NCI-H82 (cell line): ENCODE measurements around the gene ADD2.

Experiments
- DNase-seq: peaks from one replicate; lab custom pipeline; 2025; lab: John Stamatoyannopoulos, UW

The ADD2 gene

GRCh38 chr2:70785137-70785911 lies 17.3 kb upstream of the ADD2 start:
- DNase-seq, result peak; percentile 85

- no peak for DNase-seq
Observed at GRCh38 chr2:70784320-70784719, 16.3 kb upstream of the ADD2 start.

- no peak for DNase-seq
Observed at GRCh38 chr2:70779911-70780545, 12.0 kb upstream of the ADD2 start.

GRCh38 chr2:70779491-70779890 lies 11.5 kb upstream of the ADD2 start:
- no peak for DNase-seq

GRCh38 chr2:70778676-70779075 lies 10.7 kb upstream of the ADD2 start:
- DNase-seq, result no peak

- no peak for DNase-seq
Observed at GRCh38 chr2:70777450-70777849, 9.4 kb upstream of the ADD2 start.

- DNase-seq, result no peak
Observed at GRCh38 chr2:70776266-70776665, 8.3 kb upstream of the ADD2 start.

GRCh38 chr2:70775141-70775540 lies 7.1 kb upstream of the ADD2 start:
- peak; percentile 62 for DNase-seq

GRCh38 chr2:70772486-70773155 lies 4.6 kb upstream of the ADD2 start:
- no peak for DNase-seq

- DNase-seq, result no peak
Observed at GRCh38 chr2:70771446-70771845, 3.4 kb upstream of the ADD2 start.

GRCh38 chr2:70769450-70769849 lies 1.4 kb upstream of the ADD2 start:
- no peak for DNase-seq

- peak; percentile 41 for DNase-seq
Observed at GRCh38 chr2:70768590-70769085, 638 bp upstream of the ADD2 start.

GRCh38 chr2:70767079-70767698 lies 811 bp downstream of the ADD2 start:
- peak; percentile 80 for DNase-seq

- peak; percentile 28 for DNase-seq
Observed at GRCh38 chr2:70766357-70767078, 1.5 kb downstream of the ADD2 start.

GRCh38 chr2:70765507-70765906 lies 2.5 kb downstream of the ADD2 start:
- no peak for DNase-seq

- DNase-seq, result no peak
Observed at GRCh38 chr2:70759446-70759845, 8.6 kb downstream of the ADD2 start.

GRCh38 chr2:70757966-70758365 lies 10.0 kb downstream of the ADD2 start:
- no peak for DNase-seq

- no peak for DNase-seq
Observed at GRCh38 chr2:70757360-70757759, 10.6 kb downstream of the ADD2 start.

- no peak for DNase-seq
Observed at GRCh38 chr2:70756128-70756527, 11.9 kb downstream of the ADD2 start.

- DNase-seq, result no peak
Observed at GRCh38 chr2:70753902-70754301, 14.1 kb downstream of the ADD2 start.

- no peak for DNase-seq
Observed at GRCh38 chr2:70753031-70753430, 15.0 kb downstream of the ADD2 start.

GRCh38 chr2:70752396-70752795 lies 15.6 kb downstream of the ADD2 start:
- DNase-seq, result no peak
